HG02610 (cell line): ENCODE data around the gene BBS9.

Source experiments
- ATAC-seq: cut with Tn5 transposase; IDR thresholded peaks from one replicate; pipeline ENCODE4 v1.9.1; 2021; ENCODE audit warnings: mild to moderate bottlenecking, moderate library complexity; ENCODE audit not compliant: unreplicated experiment

Gene BBS9

GRCh38 chr7:33636359-33636758 lies 507.0 kb downstream of the BBS9 start:
- no peak for ATAC-seq

GRCh38 chr7:33639552-33640197 lies 510.3 kb downstream of the BBS9 start:
- no peak for ATAC-seq

- ATAC-seq = no peak
Measured at GRCh38 chr7:33640741-33641140, 511.4 kb downstream of the BBS9 start.

DNA sequence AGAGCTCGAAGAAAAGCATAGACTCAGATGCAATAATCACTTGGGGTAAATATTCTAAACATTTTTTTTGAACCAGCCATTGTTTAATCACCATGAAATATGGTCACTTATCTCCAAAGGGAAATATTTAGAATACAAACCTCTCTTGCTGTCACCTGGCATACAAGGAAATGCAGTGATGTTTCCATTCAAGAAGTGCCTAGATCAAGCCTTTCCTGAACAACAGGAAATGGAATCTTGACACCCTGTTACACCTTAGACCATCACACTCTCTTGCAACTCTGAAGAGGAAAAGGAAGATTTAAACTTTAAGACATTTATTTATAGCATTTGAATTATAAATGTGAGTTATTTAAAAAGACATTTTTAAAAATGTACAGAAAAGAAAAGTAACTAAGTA lies 512.9 kb downstream of the BBS9 start:
- no peak for ATAC-seq

- no peak for ATAC-seq
Measured at GRCh38 chr7:33643530-33643929, 514.2 kb downstream of the BBS9 start.

DNA sequence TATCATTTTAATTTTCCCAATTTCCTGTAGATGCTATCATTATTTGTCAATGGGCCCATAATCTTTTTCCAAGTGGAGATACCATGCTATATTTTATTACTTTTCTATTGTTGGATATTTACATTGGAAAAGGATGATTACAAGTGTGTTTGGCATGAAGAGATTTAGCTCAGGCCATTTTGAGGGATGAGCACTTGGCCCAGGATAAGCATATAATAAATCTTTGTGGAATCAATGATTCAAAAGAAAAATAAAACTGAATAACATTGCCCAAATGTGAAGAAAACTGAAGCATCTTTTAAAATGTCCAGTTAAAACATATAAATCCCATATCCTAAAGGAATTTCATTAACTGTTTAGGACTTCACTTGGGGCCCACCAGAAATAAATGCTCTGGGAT lies 515.1 kb downstream of the BBS9 start:
- ATAC-seq = no peak

DNA sequence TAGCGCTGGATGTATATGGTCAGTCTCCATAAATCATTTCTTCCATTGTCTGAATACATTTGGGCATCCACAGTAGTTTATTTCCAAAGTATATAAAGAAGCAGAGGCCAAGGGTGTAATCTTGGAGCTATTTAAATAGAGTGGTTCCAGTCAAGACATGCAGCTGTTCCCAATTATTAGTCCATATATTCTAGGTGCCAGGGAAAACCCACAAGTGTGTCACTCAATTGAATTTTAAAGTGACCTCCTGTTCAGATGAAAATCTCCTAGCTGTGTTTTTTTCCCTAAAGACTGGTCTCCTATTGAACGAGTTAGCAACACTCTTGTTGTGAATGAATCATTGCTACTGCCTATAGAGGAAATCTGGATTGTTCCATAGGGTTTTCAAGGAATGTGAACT lies 515.7 kb downstream of the BBS9 start:
- ATAC-seq = no peak

DNA sequence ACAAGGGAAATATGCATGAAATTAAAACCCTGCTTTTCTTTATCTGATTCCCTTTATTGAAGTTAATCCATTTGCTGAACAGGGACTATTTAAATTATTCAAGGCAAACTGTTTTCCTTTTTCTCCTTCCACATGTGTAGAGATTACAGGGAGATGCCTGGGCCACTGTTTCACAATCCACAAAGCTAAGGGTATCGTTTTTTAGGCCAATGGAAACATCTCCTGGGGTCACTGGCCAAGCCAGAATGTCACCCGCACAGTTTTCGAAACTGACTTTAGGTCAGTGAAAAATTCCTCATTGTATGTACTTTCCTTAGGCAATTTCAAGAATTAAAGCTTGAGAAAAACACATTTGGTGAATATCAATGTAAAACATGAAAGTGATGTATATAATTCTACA lies 516.8 kb downstream of the BBS9 start:
- no peak for ATAC-seq

GRCh38 chr7:33646891-33647391 lies 517.6 kb downstream of the BBS9 start:
- ATAC-seq = no peak

DNA sequence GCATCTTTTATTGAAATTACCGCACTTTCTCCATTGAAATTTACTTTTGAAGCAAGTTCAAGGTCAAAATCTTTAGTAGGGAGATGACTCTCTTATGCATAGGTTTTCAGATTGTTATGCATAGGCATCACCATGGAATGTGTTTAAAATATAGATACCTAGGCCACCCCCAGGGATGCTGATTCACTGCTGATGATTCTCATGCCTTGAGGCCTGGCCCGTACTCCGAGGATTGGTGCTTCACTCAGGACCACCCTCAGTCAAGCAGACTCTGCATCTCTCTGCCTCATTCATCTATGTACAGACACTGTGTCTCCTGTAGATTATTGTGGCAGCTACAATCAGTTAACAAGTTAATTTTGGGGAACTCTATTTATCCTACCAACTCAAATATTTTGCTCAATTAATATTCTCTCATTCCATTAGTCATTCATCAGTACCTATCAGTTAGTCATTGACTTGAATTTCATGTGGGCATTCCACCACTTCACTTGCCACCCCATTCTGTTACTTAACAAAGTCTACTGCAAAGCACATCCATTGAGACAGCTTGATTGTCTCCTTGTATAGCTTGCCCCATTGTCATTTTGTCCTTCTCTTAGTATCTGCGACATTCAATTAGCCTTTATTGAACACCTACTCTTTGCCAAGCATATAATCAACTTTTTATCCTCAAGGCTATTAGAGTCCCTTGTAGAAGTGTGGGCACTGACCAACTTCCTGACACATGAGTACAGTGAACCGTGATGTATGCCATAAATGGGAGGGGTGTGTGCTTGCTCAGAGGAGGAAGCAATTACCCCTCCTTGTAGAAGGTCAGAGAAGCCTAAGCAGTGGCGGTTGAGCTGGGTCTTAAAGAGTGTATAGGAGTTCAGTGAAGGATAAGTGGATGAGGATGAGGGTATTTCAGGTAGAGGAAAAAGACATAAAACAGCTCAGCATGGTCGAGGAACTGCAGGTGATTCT lies 520.4 kb downstream of the BBS9 start:
- ATAC-seq = no peak

DNA sequence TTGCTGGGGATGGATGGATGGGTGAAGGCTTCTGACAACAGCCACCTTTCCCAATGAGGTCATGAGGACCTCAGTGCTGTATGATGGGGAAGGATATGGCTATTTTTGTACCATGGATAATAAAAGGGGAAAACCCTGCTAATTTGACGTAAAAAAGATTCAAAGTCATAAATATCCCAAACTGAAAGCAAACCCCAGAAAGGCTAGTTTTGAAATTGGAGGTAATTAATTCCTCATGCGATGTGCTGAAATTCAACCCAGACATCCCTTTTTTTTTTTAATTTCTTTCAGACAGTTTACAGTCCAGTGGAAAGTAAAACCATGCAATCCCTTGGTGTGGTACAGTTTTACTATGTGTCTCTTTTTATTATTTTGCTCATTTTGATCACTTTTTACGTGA lies 521.5 kb downstream of the BBS9 start:
- ATAC-seq = no peak

- no peak for ATAC-seq
Measured at GRCh38 chr7:33651998-33652515, 522.7 kb downstream of the BBS9 start.

GRCh38 chr7:33654676-33655075 lies 525.3 kb downstream of the BBS9 start:
- no peak for ATAC-seq
